SK-N-SH treated with all-trans-retinoic acid at 6 μM for 48 hours (cell line): ENCODE results near the gene CUL1.
"Not testable (repeated sequence)": the region's sequence is repeated elsewhere in the genome, so short reads cannot be mapped to it uniquely, and the experiment has no call there.

Experiments used
- ARNTL ChIP-seq: fragments of 450-650 bp; formaldehyde crosslinking; IDR thresholded peaks from 2 replicates; pipeline ENCODE4 v1.5.0; 2020; ENCODE audit warnings: low read depth, mild to moderate bottlenecking, moderate library complexity, borderline replicate concordance
- BACH2 ChIP-seq: fragments of 250-450 bp; sonication (Bioruptor Pico); IDR thresholded peaks from 2 replicates; pipeline ENCODE4 v1.9.0; 2021; ENCODE audit warnings: mild to moderate bottlenecking, borderline replicate concordance
- CREB5 ChIP-seq: fragments of 250-450 bp; sonication (Bioruptor Pico); IDR thresholded peaks from 2 replicates; pipeline ENCODE4 v1.5.1; 2020; ENCODE audit warnings: low read depth, mild to moderate bottlenecking, moderate library complexity
- PATZ1 ChIP-seq: fragments of 250-450 bp; sonication (Bioruptor Pico); IDR thresholded peaks from 2 replicates; pipeline ENCODE4 v1.8.0; 2020; ENCODE audit warnings: mild to moderate bottlenecking, moderate library complexity, borderline replicate concordance
- SNAI2 ChIP-seq: fragments of 250-450 bp; sonication (Bioruptor Pico); IDR thresholded peaks from 2 replicates; pipeline ENCODE4 v1.5.0; 2020; ENCODE audit warnings: mild to moderate bottlenecking, moderate library complexity
- ZNF70 ChIP-seq: fragments of 450-650 bp; formaldehyde crosslinking; IDR thresholded peaks from 2 replicates; pipeline ENCODE4 v1.5.0; 2020; ENCODE audit warnings: mild to moderate bottlenecking, moderate library complexity

GRCh38 chr7:148710426-148710825 lies 11.7 kb downstream of the CUL1 start:
- TF ChIP-seq CREB5 (CRISPR knock-in tag); PATZ1; BACH2 (CRISPR knock-in tag); ZNF70 (CRISPR knock-in tag); SNAI2 (CRISPR knock-in tag); ARNTL (CRISPR knock-in tag): not testable (repeated sequence)
